HepG2 (cell line): ENCODE data around the gene SIGMAR1. TPM values are rescaled to one million over a fixed set of nuclear protein-coding genes. Genes with fewer than 3 reads are reported as not detected.

Experiments
- ATAC-seq: fragments of 200-7000 bp; cut with Tn5 transposase; 3 replicates; pipeline ENCODE4 v1.9.1; 2020; ENCODE audit warnings: mild to moderate bottlenecking, moderate library complexity
- BruUV-seq: library from RNA; stranded (reverse); fragments of 400-500 nt; replicated peaks from 2 replicates; lab custom pipeline; 2021; lab: Mats Ljungman, UMichigan
- CTCF ChIA-PET: fragments of 300-600 bp; formaldehyde crosslinking; extraction: SDS; loops from one replicate; lab custom pipeline; 2021; ENCODE audit warnings: low total read pairs, inconsistent platforms, low intra/inter-chr PET ratio; lab: Yijun Ruan, JAX
- POLR2A ChIA-PET: fragments of 350-600 bp; sonication (Branson Sonifier 250); formaldehyde crosslinking; loops from one replicate; lab custom pipeline; 2020; ENCODE audit warnings: antibody characterized with exemption, inconsistent platforms; lab: Yijun Ruan, JAX
- DNase-seq: peaks from one replicate; pipeline ENCODE4 v3.0.0-alpha.2; 2015; ENCODE audit warnings: low spot score
- FAIRE-seq: peaks from 3 replicates; lab custom pipeline; 2011; peaks lifted over from hg19 to GRCh38; lab: Jason Lieb, UNC
- H2AFZ ChIP-seq: one replicate; pipeline ENCODE4 v1.6.1; 2011; ENCODE audit warnings: low read length, inconsistent platforms
- H3K27ac ChIP-seq: fragments of 300-600 bp; 3 replicates; pipeline ENCODE4 v1.8.0; 2011; ENCODE audit warnings: mixed run types, mild to moderate bottlenecking, mixed read lengths, low read length, inconsistent platforms; ENCODE audit not compliant: insufficient read depth; ENCODE audit errors: extremely low read length
- H3K27me3 ChIP-seq, 2 experiments: fragments of 200-600 bp in 1 of 2; 2 replicates in 1 of 2; 3 replicates in 1 of 2; pipeline versions ENCODE4 v1.6.0 to v1.8.0; 2011; ENCODE audit warnings: low read length in 2 of 2, mild to moderate bottlenecking in 2 of 2, moderate library complexity in 2 of 2, inconsistent platforms in 1 of 2; ENCODE audit not compliant: insufficient read depth in 2 of 2, control insufficient read depth in 1 of 2
- H3K36me3 ChIP-seq, 2 experiments: fragments of 200-600 bp in 1 of 2; replicated peaks in 1 of 2; 2 replicates in 1 of 2; 3 replicates in 1 of 2; pipeline versions ENCODE4 v1.5.1 to v1.8.0; 2011; ENCODE audit warnings: low read length in 2 of 2, inconsistent platforms in 1 of 2; ENCODE audit not compliant: insufficient read depth in 2 of 2, control insufficient read depth in 1 of 2
- H3K4me1 ChIP-seq: 2 replicates; pipeline ENCODE4 v1.5.1; 2012; ENCODE audit warnings: low read length, inconsistent platforms; ENCODE audit not compliant: insufficient read depth
- H3K4me2 ChIP-seq: 2 replicates; pipeline ENCODE4 v1.6.0; 2011; ENCODE audit warnings: low read depth, low read length, inconsistent platforms
- H3K4me3 ChIP-seq, 3 experiments: fragments of 200-600 bp in 1 of 3; sonication (generic), shearing (Covaris generic) in 1 of 3; replicated peaks in 1 of 3; 2 replicates each; pipeline ENCODE4 v1.5.1; 2011 to 2016; ENCODE audit warnings: low read length in 3 of 3, inconsistent platforms in 2 of 3, low read depth in 2 of 3, mild to moderate bottlenecking in 2 of 3, control low read depth in 1 of 3, mixed read lengths in 1 of 3; ENCODE audit not compliant: insufficient read depth in 1 of 3
- H3K79me2 ChIP-seq: one replicate; pipeline ENCODE4 v1.6.1; 2011; ENCODE audit warnings: low read length, inconsistent platforms; ENCODE audit not compliant: insufficient read depth
- H3K9ac ChIP-seq: 2 replicates; pipeline ENCODE4 v1.6.0; 2011; ENCODE audit warnings: mild to moderate bottlenecking, low read depth, low read length, inconsistent platforms; ENCODE audit not compliant: insufficient read depth
- H3K9me3 ChIP-seq: 2 replicates; pipeline ENCODE4 v1.5.1; 2012; ENCODE audit warnings: mild to moderate bottlenecking, low read length
- H4K20me1 ChIP-seq: 2 replicates; pipeline ENCODE4 v1.6.0; 2011; ENCODE audit warnings: inconsistent platforms, mild to moderate bottlenecking, low read length, moderate library complexity; ENCODE audit not compliant: insufficient read depth
- CENPX ChIP-seq: sonication (generic); formaldehyde crosslinking; IDR thresholded peaks from 2 replicates; pipeline ENCODE4 v1.9.0; 2021; ENCODE audit warnings: mild to moderate bottlenecking, missing genetic modification reagents, moderate library complexity
- EZH2 ChIP-seq: conservative IDR thresholded peaks from 2 replicates; pipeline ENCODE4 v1.6.1; 2012; ENCODE audit warnings: mild to moderate bottlenecking, low read depth, low read length, moderate library complexity
- WGBS: methylation state at CpG from one replicate; pipeline ENCODE4 v1.1.6; 2017; ENCODE audit warnings: low lambda C conversion rate; 5-methylcytosine and 5-hydroxymethylcytosine counted together
- in situ Hi-C: cut with HindIII; loops from 2 replicates; pipeline ENCODE4 v1.10.0; 2017; ENCODE audit warnings: low pct_unique_long_range_greater_than_20kb; ENCODE audit not compliant: extremely low pct_ligation_motif_present
- intact Hi-C: fragments of 100-400 bp; cut with micrococcal nuclease; formaldehyde crosslinking; loops from one replicate; pipeline ENCODE4 v1.10.0; 2022; ENCODE audit not compliant: unreplicated experiment
- polyA plus RNA-seq, 8 experiments: library from polyadenylated mRNA; depleted of rRNA in 3 of 8; stranded (reverse) in 7 of 8; unstranded in 1 of 8; fragments of >200 nt; fragmentation: Illumina TruSeq in 4 of 8; extraction: Trizol in 4 of 8; gene quantifications; 2 replicates each; pipeline versions ENCODE4 v1.2.1 to v1.2.3, GENCODE V29; 2011 to 2016; ENCODE audit warnings: low read depth in 4 of 8, missing spikeins in 1 of 8, mixed read lengths in 1 of 8; ENCODE audit not compliant: insufficient read depth in 1 of 8
- total RNA-seq, 5 experiments: library from RNA; depleted of rRNA; stranded (reverse); fragments of >200 nt; fragmentation: Illumina TruSeq; extraction: Trizol; gene quantifications; 2 replicates each; pipeline ENCODE4 v1.2.3, GENCODE V29; 2016; ENCODE audit warnings: low read depth in 1 of 5
- TF ChIP-seq, protein P1 (sequence below): sonication (generic); formaldehyde crosslinking; IDR thresholded peaks from 2 replicates; pipeline ENCODE4 v1.5.0; 2020; ENCODE audit warnings: mild to moderate bottlenecking, missing genetic modification reagents, moderate library complexity
- TF ChIP-seq, protein P2 (sequence below): sonication (generic); formaldehyde crosslinking; IDR thresholded peaks from 2 replicates; pipeline ENCODE4 v1.4.0; 2020; ENCODE audit warnings: mild to moderate bottlenecking, missing genetic modification reagents
- TF ChIP-seq, protein P3 (sequence below): sonication (generic); formaldehyde crosslinking; IDR thresholded peaks from 2 replicates; pipeline ENCODE4 v1.4.0; 2020; ENCODE audit warnings: mild to moderate bottlenecking, missing genetic modification reagents

Gene SIGMAR1
- total and polyA plus RNA-seq, 2 of the 13 experiments (the other 11 are each of a cell fraction or from before 2014, with no cell fraction given), result 38.9 to 60.8 TPM

DNA sequence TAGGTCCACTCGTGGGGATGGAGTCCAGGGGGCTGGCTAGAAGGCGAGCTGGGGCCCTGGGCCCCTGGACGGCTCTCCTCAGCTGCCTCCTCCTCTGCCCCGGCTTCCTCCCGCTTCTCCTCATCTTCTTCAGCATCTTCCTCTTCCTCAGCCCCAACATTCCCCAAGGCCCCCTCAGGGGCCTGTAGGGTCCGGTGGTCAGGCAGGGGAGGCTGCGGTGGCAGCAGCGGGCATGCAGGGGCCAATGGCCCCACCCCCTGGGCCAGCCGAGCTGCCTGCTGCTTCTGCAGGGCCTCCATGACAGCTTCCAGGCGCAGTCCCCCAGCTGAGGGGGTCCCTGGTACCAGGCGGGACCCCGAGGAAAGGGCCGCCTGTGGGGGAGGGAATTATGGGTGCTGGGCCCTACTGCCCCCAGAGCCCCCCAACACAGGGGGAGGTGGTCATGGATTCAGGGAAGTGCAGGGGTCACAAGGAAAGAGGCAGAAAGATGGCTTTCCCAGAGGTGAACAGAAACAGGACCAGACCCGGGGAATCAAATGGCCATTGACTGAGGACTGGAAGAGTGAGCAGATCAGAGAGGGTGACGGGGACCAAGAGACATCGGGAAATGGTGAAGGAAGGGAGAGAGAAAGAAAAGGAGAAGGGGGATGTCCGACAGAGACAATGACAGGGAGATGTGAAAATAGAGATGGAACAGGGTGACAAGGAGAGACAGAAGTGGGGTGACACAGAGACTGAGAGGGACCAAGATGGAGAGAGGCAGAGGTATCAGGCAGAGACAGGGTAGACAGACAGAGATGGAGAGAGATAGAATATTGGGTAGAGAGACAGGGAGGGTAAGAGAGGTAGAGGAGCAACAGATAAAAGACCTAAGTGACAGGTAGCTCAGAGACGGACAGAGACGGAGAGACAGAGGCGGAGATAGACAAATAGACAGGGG, 9.6 kb downstream of the SIGMAR1 start:
- Histone ChIP-seq H3K4me1 (peaks cover 35% of the 10 kb centered on the region), H3K27me3 (peaks cover 4 to 20% of the 10 kb centered on the region in 2 experiments; a peak in 3 of 5 replicates), H3K9ac (no peak overlapping the region), H3K9me3 (no peaks in the 10 kb centered on the region), H3K79me2 (no peaks in the 10 kb centered on the region), H3K4me3 (peak overlapping the region; percentile 36 to 73 (median 40)), H2AFZ (no peak overlapping the region), H3K36me3 (no peaks in the 10 kb centered on the region), H3K27ac (no peak overlapping the region), H4K20me1 (no peaks in the 10 kb centered on the region), H3K4me2 (peak overlapping the region; percentile 72)
- 44% methylated on average over 20 of the region's 20 CpGs for WGBS
- DNase-seq, result no peak
- no TSS peak for BruUV-seq
- intact Hi-C loops, result no loop called here
- ChIA-PET POLR2A (no interaction called here), CTCF (no interaction called here)
- no peak for TF ChIP-seq CENPX (CRISPR knock-in tag)
- TF ChIP-seq, protein P1, sequence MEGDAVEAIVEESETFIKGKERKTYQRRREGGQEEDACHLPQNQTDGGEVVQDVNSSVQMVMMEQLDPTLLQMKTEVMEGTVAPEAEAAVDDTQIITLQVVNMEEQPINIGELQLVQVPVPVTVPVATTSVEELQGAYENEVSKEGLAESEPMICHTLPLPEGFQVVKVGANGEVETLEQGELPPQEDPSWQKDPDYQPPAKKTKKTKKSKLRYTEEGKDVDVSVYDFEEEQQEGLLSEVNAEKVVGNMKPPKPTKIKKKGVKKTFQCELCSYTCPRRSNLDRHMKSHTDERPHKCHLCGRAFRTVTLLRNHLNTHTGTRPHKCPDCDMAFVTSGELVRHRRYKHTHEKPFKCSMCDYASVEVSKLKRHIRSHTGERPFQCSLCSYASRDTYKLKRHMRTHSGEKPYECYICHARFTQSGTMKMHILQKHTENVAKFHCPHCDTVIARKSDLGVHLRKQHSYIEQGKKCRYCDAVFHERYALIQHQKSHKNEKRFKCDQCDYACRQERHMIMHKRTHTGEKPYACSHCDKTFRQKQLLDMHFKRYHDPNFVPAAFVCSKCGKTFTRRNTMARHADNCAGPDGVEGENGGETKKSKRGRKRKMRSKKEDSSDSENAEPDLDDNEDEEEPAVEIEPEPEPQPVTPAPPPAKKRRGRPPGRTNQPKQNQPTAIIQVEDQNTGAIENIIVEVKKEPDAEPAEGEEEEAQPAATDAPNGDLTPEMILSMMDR, result no peak
- TF ChIP-seq, protein P2, sequence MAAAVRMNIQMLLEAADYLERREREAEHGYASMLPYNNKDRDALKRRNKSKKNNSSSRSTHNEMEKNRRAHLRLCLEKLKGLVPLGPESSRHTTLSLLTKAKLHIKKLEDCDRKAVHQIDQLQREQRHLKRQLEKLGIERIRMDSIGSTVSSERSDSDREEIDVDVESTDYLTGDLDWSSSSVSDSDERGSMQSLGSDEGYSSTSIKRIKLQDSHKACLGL (CRISPR knock-in tag), result no peak
- 0 out of 2 replicates have a peak, but pooled peaks have one; percentile 53 for TF ChIP-seq EZH2
- TF ChIP-seq, protein P3, sequence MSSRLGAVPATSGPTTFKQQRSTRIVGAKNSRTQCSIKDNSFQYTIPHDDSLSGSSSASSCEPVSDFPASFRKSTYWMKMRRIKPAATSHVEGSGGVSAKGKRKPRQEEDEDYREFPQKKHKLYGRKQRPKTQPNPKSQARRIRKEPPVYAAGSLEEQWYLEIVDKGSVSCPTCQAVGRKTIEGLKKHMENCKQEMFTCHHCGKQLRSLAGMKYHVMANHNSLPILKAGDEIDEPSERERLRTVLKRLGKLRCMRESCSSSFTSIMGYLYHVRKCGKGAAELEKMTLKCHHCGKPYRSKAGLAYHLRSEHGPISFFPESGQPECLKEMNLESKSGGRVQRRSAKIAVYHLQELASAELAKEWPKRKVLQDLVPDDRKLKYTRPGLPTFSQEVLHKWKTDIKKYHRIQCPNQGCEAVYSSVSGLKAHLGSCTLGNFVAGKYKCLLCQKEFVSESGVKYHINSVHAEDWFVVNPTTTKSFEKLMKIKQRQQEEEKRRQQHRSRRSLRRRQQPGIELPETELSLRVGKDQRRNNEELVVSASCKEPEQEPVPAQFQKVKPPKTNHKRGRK (CRISPR knock-in tag), result 0 out of 2 replicates have a peak, but pooled peaks have one; percentile 40
- FAIRE-seq, result no peak
- in situ Hi-C loops, result no loop called here
- ATAC-seq, result no peak
